ENCODE data around the gene PDE8B. TPM values are rescaled to one million over a fixed set of nuclear protein-coding genes. Genes with fewer than 3 reads are reported as not detected.
A peak's percentile ranks its signal among the peaks of the same experiment; 100 is the strongest.

Gene PDE8B
- total RNA-seq, 1 experiment from 2014 or later, result 0.39 TPM

DNA sequence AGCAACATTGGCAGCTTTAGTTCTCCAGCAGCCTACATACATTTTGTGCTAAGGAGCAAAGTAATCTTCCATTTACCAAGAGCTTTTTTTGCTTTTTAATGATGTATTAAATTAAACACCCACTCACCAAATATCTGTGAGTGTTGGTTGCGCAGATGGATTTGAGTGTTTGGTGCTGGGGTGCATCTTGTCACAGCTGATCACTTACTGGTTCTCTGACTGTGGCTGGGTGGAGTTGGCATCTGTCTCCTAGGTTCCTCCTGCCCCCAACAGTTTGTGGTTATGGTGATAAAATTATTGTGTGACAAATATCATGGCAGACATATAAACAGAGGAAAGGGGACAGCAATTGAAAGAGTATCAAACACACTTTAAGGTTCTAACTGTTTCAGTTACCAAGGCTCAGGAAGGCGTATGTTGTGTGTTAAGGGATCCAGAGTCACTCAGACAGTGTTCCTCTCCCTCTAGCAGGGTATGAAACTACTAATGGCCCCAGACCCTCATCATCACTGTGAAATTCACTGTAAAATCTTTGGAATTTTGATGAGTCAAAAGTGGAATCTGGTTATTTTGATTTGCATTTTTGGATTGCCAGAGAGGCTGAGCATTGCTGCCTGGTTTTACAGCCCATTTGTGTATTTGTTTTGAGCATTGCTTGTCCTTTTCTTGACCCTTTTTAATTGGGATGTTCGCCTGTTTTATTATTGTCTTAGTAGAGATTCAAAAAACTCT is 81.7 kb downstream of the PDE8B start:
- peak; percentile 82 for DNase-seq (ENCODE audit: low read depth)

GRCh38 chr5:77294185-77294584 is 83.7 kb downstream of the PDE8B start:
- no peak for DNase-seq (ENCODE audit: low read depth)

- DNase-seq (ENCODE audit: low read depth), result no peak
These were observed 85.4 kb downstream of the PDE8B start for GRCh38 chr5:77295863-77296378.

- DNase-seq (ENCODE audit: low read depth), result no peak
These were observed 87.7 kb downstream of the PDE8B start for GRCh38 chr5:77298146-77298545.

GRCh38 chr5:77300451-77300850 is 90.0 kb downstream of the PDE8B start:
- no peak for DNase-seq (ENCODE audit: low read depth)

GRCh38 chr5:77301447-77301883 is 91.0 kb downstream of the PDE8B start:
- peak; percentile 90 for DNase-seq (ENCODE audit: low read depth)

GRCh38 chr5:77302247-77302646 is 91.8 kb downstream of the PDE8B start:
- no peak for DNase-seq (ENCODE audit: low read depth)

- DNase-seq (ENCODE audit: low read depth), result no peak
These were observed 92.2 kb downstream of the PDE8B start for GRCh38 chr5:77302653-77303052.

DNA sequence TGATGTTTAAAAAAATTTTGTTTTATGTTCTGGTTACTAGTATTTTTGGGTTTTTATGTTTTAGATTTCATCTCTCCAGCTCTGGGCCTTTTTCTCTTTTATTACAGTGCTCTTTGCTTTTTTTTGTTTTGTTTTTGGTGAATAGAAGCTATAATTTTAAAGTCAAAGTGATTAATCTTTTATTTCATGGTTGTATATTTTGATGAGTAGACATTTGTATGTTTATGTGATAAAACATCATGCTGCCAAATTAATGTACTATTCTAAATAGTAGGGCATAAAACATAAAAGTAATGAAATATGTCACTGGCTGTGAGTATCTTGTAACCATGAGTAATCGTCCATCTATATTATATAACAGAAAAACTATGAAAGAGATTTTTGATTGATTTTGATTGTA is 93.9 kb downstream of the PDE8B start:
- DNase-seq (ENCODE audit: low read depth), result no peak

- no peak for DNase-seq (ENCODE audit: low read depth)
These were observed 94.9 kb downstream of the PDE8B start for GRCh38 chr5:77305222-77305846.

DNA sequence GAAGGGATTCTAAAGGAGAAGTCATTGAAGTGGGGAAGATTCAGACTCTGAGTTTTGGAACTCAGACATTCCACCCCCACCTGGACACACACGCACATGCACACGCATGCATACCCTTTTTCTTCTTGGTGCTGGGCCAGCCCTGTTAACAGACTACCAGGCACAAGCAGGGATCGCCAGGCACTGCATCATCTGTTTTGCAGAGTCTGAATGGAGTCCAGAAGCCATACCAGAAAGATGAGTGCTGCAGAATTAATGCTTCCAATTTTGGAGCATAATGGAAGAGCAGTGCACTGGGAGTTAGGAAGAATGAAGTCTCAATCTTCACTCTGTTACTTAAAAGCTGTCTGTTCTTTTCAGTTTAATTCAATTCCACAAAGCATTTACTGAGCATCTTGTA is 95.5 kb downstream of the PDE8B start:
- DNase-seq (ENCODE audit: low read depth), result no peak

DNA sequence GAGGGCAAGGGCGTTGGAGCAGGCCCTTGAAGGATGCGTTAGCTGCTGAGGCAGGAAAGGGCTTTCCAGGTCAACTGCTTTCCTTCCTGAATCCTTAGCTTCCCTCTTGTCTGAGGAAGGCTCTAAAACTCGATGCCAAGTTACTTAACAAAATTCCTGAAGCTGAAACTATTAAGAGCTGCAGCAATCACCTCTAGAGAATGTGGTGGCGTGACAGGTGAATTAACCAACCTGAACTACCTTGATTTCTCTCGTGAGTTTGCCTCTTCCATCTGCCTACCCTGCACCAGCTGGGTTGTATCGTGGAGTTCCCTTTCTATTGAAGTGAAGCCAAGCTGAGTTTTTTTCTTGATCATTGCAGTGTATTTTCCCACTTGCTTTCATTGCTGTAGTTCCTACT is 96.1 kb downstream of the PDE8B start:
- DNase-seq (ENCODE audit: low read depth), result no peak

DNA sequence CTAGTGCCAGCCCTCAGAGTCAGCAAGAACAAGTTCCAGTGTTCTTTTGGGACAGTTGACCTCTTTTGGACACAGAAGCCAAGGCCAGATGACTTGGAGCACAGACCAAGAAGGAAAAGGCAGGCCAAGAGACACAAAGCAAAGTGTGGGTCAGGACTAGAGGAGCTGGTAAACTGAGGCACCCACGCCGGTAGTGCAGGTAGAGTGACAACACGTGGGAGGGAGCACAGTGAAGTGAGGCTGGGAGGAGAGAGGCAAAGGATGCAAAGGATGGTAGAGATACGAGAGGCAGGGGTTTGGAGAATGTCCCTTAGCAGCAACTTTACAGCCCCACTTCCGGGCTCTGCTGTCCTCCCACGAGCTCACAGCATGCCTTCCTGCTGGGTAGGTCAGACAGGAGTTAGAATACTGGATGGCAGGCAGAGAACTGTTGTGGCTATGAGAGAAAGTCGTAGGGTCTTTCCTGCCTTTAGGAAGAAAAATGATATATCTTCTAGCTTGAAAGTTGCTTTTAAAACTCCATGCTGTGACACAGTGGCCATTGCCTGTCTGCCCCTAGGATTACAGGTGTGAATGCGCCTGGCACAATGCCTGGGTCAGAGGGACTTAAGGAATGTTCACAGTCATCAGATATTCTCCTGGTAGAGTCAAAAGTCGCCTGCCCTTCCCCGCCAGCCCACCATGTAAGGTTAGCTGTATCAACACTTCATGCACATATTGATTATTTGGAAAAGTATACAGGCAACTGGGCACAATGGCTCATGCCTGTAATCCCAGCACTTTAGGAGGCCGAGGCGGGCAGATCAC is 97.9 kb downstream of the PDE8B start:
- DNase-seq (ENCODE audit: low read depth), result no peak

DNA sequence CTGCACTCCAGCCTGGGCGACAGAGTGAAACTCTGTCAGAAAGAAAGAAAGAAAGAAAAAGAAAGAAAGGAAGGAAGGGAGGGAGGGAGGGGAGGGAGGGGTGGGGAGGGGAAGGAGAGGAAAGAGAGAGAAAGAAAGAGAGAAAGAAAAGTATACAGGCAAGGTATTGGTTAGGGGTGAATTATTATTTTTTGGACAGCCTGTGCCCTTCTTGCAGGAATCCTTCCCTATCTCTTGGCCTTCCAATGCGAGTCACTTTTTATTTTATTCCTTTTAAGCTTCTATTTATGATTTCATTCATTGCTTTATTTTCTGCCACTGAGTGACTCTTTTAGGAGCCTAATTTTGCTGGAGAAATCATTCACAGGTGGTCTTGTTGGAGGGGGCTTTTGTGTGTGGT is 98.7 kb downstream of the PDE8B start:
- DNase-seq (ENCODE audit: low read depth), result no peak

DNA sequence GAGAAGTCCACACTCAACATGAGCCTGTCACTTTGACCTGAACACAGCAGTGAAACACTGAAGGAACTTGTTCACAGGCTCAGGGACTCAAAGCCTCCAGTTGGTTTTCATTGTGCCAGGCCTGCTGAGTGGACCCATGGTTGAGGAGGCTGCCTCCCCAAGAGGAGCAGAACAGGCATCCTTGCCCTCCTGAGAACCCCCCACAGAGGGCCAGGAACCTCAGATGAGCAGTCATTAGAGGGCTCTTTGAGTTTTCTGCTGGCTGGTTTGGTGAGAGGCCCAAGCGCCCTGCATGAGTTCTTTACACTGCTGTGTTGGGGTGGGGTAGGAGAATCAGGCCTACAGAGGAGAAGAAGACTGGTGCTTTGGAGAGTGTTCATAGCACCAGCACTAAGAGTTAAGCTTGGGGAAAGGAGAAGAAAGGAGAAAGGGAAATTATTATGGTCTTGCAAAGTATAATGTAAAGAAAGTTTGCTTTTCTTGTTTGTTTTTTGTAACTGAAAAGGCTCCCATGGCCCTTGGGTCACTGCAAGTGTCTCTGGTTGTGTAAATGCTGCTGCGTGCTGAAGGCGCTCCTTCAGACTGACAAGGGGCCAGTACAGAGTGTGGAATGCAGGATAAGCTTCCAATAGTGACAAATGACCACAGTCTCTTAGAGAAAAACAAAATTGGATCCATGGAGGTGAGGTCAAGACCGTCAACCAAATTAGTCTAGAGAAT is 100.2 kb downstream of the PDE8B start:
- no peak for DNase-seq (ENCODE audit: low read depth)

DNA sequence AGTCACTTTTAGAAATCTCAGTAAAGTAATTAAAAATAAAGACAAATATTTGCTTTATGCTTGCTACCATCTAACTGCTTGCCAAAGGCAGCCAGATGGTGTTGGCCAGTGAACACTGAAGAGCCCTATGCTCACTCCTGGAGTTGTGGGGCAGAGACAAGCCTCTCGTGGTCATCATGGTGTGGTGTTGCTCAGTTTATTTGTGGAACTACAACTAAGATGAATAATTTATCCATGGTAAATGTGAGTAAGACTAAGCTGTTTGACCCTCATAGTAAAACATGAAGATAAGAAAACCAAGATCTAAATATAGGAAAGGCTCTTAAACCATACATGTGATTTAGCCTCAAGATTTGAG is 100.7 kb downstream of the PDE8B start:
- peak; percentile 16 for DNase-seq (ENCODE audit: low read depth)

DNA sequence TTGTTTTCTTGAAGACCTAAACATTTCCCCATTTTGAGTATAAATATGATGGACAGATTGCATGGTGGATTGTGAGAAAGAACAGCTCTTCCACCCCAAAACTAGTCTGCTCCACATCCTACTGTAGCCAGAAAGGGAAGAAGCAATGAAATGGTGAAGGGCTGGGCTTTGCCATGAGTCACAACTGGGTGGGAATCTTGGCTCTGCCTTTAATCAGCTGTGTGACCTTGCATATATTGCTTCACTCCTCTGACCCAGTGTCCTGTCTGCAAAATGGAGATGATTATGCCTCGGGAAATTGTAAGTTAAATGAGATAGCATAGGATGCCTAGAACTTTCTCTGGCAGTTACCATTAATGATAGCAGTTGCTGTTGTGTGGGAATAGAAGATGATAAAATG is 101.9 kb downstream of the PDE8B start:
- peak; percentile 34 for DNase-seq (ENCODE audit: low read depth)

- peak; percentile 72 for DNase-seq (ENCODE audit: low read depth)
These were observed 106.6 kb downstream of the PDE8B start for GRCh38 chr5:77316871-77317661.

DNA sequence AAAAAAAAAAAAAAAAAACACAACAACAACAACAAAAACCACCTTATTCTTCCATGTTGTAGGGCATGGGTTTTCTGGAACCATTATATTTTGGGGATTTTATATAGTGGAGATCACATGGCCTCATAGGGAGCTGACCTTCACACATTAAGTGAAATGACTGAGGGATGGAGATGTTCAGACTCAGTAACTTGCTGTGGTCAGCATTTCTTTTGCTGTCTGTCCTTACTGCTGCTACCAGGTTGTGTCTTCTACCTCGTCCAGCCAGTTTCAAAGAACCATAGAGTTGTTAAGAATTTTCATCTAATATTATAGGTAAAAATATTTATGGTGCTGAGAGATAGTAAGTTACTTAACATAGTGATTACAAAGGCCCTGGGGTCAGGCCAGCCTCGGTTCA is 107.6 kb downstream of the PDE8B start:
- no peak for DNase-seq (ENCODE audit: low read depth)

DNA sequence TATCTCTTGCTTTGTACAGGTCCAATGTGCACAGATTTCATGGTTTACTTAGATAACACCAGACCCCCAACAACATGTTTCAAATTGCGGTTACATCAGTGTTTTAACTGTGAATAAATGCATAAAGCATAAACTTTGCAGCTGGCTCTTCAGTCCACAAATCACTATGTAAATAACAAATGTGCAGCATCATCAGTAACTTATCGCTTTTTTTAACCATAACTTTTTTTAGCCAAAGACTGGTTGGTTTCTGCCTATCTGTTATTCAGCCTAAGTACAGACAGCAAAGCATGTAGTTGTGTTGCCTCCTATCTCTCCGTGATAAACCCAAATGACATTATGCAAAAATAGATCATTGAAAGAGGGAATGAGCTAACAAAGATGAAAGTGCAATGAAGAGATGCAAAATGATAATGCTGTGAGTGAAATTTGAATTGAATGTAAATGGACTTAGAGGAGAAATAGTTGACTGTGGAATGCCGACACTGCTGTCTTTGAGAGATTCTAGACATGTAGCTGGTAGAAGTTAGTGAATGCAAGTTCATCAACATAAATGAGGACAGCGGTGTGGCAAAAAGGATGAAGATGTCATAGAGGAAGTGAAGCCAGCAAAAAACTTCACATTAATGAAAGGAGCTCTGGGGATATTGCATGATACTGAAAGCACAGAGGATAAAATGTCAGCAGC is 108.8 kb downstream of the PDE8B start:
- no peak for DNase-seq (ENCODE audit: low read depth)

Measured in M059J (cell line).